Inflammatory macrophage (primary cell): ENCODE measurements around the gene SS18L1.
A peak's percentile ranks its signal among the peaks of the same experiment; 100 is the strongest.
"Not testable (repeated sequence)": the region's sequence is repeated elsewhere in the genome, so short reads cannot be mapped to it uniquely, and the experiment has no call there.

Experiments used
- DNase-seq, 2 donors: peaks; one replicate each; pipeline ENCODE4 v3.0.0-alpha.2; 2020 to 2022

SS18L1 gene

GRCh38 chr20:62138204-62138543, 5.4 kb upstream of the SS18L1 start:
- DNase-seq: no peak

GRCh38 chr20:62138912-62139311, 4.7 kb upstream of the SS18L1 start:
- no peak for DNase-seq

GRCh38 chr20:62139636-62140035, 3.9 kb upstream of the SS18L1 start:
- no peak for DNase-seq

- DNase-seq: no peak
These were observed 2.5 kb upstream of the SS18L1 start for GRCh38 chr20:62141043-62141396.

- DNase-seq: peak; percentile 91
These were observed 1.9 kb upstream of the SS18L1 start for GRCh38 chr20:62141397-62142251.

GRCh38 chr20:62142252-62143080, 1.1 kb upstream of the SS18L1 start:
- DNase-seq: peak; percentile 5 to 40

GRCh38 chr20:62143957-62144825, 622 bp downstream of the SS18L1 start:
- peak; percentile 68 to 82 for DNase-seq

GRCh38 chr20:62145688-62146018, 2.1 kb downstream of the SS18L1 start:
- DNase-seq: no peak

GRCh38 chr20:62146019-62146755, 2.6 kb downstream of the SS18L1 start:
- no peak for DNase-seq

- no peak for DNase-seq
These were observed 3.6 kb downstream of the SS18L1 start for GRCh38 chr20:62147125-62147524.

- no peak for DNase-seq
These were observed 4.0 kb downstream of the SS18L1 start for GRCh38 chr20:62147528-62147927.

- DNase-seq: not testable (repeated sequence)
These were observed 4.8 kb downstream of the SS18L1 start for GRCh38 chr20:62148383-62148782.

- no peak for DNase-seq
These were observed 5.3 kb downstream of the SS18L1 start for GRCh38 chr20:62148908-62149314.

- DNase-seq: no peak
These were observed 6.2 kb downstream of the SS18L1 start for GRCh38 chr20:62149532-62150309.

- DNase-seq: no peak
These were observed 6.7 kb downstream of the SS18L1 start for GRCh38 chr20:62150310-62150575.

- DNase-seq: no peak
These were observed 7.7 kb downstream of the SS18L1 start for GRCh38 chr20:62151225-62151624.

- DNase-seq: no peak
These were observed 8.3 kb downstream of the SS18L1 start for GRCh38 chr20:62151835-62152364.

- DNase-seq: no peak
These were observed 12.1 kb downstream of the SS18L1 start for GRCh38 chr20:62155428-62156253.

- DNase-seq: no peak
These were observed 12.6 kb downstream of the SS18L1 start for GRCh38 chr20:62156254-62156556.

- peak; percentile 39 to 52 for DNase-seq
These were observed 13.2 kb downstream of the SS18L1 start for GRCh38 chr20:62156592-62157386.
